GM19351 (cell line): ENCODE data around the gene RTCB.

Experiments
- ATAC-seq: cut with Tn5 transposase; IDR thresholded peaks from one replicate; pipeline ENCODE4 v1.9.1; 2021; ENCODE audit warnings: mild to moderate bottlenecking, moderate library complexity; ENCODE audit not compliant: unreplicated experiment

Gene RTCB

GRCh38 chr22:32411829-32412592, at the start of gene RTCB:
Gene RTCB, minus strand, starts transcription at chr22:32412247. Its CDS starts 91 bp downstream, at chr22:32412156.
- ATAC-seq, result no peak

- ATAC-seq, result no peak
These were observed 45.0 kb upstream of the RTCB start for GRCh38 chr22:32457031-32457430.

GRCh38 chr22:32448980-32449379, 36.9 kb upstream of the RTCB start:
- ATAC-seq, result no peak

GRCh38 chr22:32446321-32446720, 34.3 kb upstream of the RTCB start:
- no peak for ATAC-seq

- ATAC-seq, result no peak
These were observed 32.0 kb upstream of the RTCB start for GRCh38 chr22:32444068-32444467.

GRCh38 chr22:32430352-32430751, 18.3 kb upstream of the RTCB start:
- no peak for ATAC-seq

GRCh38 chr22:32426881-32427280, 14.8 kb upstream of the RTCB start:
- no peak for ATAC-seq

GRCh38 chr22:32423664-32424063, 11.6 kb upstream of the RTCB start:
- no peak for ATAC-seq

GRCh38 chr22:32422062-32422461, 10.0 kb upstream of the RTCB start:
- no peak for ATAC-seq

GRCh38 chr22:32421484-32421883, 9.4 kb upstream of the RTCB start:
- ATAC-seq, result no peak

GRCh38 chr22:32417906-32418305, 5.9 kb upstream of the RTCB start:
- no peak for ATAC-seq

GRCh38 chr22:32416556-32417085, 4.6 kb upstream of the RTCB start:
- ATAC-seq, result no peak

GRCh38 chr22:32414191-32414590, 2.1 kb upstream of the RTCB start:
- ATAC-seq, result no peak

GRCh38 chr22:32413719-32414118, 1.7 kb upstream of the RTCB start:
- no peak for ATAC-seq

- no peak for ATAC-seq
These were observed 645 bp downstream of the RTCB start for GRCh38 chr22:32411402-32411801.

- ATAC-seq, result no peak
These were observed 1.6 kb downstream of the RTCB start for GRCh38 chr22:32410459-32410858.

GRCh38 chr22:32409977-32410376, 2.1 kb downstream of the RTCB start:
- no peak for ATAC-seq

- ATAC-seq, result no peak
These were observed 4.1 kb downstream of the RTCB start for GRCh38 chr22:32407936-32408335.

GRCh38 chr22:32407312-32407711, 4.7 kb downstream of the RTCB start:
- ATAC-seq, result peak; percentile 62

GRCh38 chr22:32404021-32404420, 8.0 kb downstream of the RTCB start:
- ATAC-seq, result no peak

GRCh38 chr22:32401486-32401885, 10.6 kb downstream of the RTCB start:
- ATAC-seq, result no peak

- ATAC-seq, result no peak
These were observed 15.3 kb downstream of the RTCB start for GRCh38 chr22:32396746-32397145.

- ATAC-seq, result no peak
These were observed 15.8 kb downstream of the RTCB start for GRCh38 chr22:32396255-32396654.
